CD4-positive, alpha-beta T cell treated with Interleukin-6 for 4 hours (primary cell): ENCODE data around the gene PLCD1.

ENCODE experiments used
- DNase-seq: peaks from one replicate; pipeline ENCODE4 v3.0.0-alpha.2; 2020; ENCODE audit warnings: mixed read lengths

Gene PLCD1

DNA sequence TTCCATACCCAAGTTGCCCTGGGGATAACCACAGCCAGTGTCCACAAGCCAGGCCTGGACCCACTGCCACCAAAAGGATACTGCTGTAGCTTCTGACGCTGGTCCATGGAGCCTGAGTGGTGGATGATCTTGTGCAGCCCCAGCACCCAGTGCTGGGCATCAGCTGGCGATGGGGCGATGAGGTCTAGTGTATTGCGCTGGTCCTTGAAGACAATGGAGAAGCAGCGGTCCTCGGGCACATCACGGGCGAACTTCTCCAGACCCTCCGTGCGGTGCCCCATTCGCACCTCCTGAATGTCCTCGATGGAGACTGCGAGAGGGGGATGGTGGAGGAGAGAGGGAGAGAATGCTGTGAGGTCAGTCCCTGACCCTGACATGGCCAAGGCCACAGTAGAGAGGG lies 13.0 kb downstream of the PLCD1 start:
- no peak for DNase-seq

DNA sequence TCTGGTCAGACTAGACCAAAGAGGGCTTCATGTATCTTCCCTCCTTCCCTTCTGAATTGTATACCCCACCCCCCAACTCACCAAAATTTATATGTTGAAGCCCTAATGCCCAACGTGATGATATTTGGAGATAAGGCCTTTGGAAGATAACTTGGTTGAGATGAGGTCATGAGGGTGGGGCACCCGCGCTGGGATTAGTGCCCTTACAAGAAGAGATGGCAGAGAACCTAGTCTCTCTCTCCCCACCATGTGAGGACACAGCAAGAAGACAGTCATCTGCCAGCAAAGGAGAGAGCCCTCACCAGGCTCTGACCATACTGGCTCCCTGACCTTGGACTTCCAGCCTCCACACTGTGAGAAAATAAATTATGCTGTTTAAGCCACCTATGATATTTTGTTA lies 13.5 kb downstream of the PLCD1 start:
- no peak for DNase-seq

DNA sequence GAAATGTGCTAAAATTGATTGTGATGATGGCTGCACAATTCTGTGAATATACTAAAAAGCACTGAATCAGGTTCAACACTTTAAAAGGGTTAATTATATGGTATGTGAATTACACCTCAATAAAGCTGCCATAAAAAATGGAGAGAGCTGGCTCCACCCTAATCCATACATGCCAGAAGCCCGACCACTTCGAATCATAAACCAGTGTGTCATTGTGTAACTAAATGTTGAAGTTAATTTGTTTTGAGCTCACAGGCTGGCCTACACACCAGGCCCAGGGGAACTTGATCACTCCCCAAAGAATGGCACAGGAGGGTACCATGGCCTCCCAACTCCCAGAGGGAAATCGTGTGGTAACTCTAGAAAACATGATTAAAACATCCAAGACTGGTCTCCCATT lies 14.0 kb downstream of the PLCD1 start:
- DNase-seq = no peak

DNA sequence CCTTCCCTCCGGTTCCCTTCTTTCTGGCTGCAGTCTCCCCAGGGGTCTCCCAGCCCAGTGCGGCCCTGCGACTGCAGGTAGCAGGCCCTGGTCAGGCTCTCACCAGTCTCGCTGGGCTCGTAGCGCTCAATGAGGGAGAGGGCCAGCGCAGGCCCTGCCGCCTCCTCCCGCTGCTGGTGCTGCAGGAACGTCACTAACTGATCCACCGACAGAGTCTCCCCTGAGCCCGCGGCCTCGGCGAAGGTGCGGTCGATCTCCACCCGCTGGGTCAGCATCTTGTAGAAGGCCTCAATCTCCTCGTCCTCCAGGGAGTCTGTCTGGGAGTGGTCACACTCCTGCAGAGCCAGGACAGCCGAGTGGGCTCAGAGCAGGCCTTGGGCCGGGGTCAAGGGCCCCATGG lies 18.3 kb downstream of the PLCD1 start:
- no peak for DNase-seq

DNA sequence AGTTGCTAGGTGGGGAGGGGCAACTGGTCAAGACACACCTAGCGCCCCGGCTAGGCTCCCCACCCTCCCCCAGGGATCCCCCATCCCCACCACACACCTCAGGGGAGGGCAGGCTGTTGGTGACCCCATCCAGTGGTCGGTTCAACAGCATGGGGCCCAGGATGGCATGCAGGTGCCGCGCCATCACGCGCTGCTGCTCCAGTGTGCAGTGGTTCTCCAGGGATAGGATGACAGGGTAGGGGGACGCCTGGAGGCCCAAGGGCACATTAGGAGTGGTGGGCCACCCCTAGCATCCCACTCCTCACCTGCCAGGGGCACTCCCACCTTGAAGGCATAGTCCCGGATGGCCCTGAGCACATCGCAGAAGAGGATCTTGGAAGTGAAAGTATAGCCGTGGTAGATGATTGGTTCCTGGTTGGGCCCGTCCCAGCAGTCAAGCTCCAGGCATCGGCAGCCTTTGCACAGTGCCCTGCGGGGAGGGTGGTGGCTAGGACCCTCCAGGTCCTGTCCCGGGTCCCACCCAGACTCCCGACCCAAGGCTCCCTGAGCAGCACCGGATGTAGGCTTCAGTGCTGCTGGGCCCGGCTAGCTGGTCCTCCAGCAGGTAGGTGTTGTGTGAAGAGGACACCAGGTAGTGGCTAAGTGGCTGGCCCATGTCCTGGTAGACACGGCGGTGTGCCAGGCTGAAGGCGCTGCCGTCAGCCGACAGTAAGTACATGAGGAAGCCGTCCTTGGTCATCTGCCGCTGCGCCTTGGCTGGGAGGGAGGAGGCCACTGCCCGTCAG lies 19.4 kb downstream of the PLCD1 start:
- no peak for DNase-seq

DNA sequence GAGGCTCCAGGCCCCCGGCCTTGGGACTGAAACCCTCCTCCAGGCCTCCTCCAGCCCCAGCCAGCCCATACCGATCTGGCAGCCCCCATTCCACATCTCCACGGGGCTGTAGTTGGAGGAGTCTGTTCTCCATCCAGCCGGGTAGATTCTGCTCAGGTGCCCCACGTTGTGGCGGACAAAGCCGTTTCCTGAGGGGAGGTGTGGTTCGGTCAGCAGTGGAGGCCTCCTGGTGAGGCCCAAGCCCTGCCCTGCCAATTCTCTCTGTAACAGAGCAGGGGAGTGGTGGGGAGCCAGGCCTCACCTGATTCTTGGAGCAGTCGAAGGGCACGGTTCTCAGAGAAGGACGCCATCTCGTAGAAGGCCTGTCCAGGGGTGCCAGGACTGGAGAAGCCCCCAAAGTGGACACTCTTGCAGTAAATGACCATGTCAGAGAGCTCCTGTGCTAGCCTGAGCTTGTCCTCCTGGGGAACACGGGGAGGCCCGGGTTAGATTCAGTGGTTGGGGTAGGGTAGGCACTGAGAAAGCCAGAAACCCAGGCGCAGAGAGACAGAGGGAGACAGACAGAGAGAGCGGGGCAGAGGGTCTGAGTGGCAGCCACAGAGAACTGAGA lies 20.4 kb downstream of the PLCD1 start:
- no peak for DNase-seq

DNA sequence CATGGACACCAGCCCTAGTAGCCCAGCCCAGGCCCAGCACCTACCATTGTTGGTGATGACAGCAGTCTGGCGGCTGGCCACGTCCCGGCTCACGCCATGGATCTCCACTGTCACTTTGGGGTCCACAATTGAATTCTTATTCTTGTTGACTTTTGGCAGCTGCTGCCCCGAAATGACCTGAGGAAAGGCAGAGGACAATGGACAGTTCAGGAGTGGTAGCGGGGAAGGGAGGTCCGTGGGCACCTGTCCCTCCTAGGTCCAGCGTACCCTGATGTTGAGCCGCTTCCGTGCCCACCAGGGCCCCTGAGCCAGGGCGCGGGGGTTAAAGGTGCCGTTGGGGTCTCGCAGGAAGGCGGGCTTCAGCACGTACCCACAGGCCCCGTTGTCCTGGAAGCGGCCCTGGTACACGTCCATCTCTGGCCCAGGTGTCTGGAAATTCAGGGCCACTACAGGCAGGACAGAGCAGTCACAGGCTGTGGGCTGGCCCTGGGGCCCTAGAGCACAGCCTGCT lies 21.2 kb downstream of the PLCD1 start:
- no peak for DNase-seq

DNA sequence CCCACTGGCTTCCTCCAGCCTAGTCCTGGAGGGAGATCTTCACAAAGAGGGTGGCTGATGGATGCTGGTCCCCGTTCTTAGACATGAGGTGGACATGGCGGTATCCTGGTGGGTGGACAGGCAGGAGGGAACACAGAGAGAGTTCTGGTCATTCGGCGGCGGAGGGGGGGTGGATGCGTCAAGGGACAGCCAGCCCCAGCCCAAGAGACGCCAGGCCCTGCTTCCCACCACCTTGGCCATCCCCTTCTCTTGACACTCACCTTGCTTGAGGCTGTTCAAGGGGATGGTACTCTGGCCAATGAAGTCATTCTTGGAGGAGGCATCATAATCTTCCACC lies 21.7 kb downstream of the PLCD1 start:
- DNase-seq = no peak

DNA sequence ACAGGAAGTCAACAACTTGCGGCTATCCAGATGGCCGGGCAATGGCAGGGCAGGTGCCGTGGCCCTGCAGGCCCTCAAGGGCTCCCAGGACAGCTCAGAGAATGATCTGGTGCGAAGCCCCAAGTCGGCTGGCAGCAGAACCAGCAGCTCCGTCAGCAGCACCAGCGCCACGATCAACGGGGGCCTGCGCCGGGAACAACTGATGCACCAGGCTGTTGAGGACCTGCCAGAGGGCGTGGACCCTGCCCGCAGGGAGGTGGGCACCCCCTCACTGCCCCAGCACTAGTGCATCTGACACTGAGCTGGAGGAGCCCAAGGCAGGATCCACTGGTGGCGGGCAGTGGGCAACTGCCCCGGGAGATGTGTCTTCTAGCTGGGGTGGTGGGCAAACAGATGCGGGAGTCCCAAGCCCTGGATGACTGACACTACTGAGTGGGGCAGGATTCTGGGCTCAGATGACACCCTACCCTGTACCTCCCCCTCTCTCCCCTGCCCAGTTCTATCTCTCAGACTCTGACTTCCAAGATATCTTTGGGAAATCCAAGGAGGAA lies 22.9 kb downstream of the PLCD1 start:
- peak; percentile 1 for DNase-seq

DNA sequence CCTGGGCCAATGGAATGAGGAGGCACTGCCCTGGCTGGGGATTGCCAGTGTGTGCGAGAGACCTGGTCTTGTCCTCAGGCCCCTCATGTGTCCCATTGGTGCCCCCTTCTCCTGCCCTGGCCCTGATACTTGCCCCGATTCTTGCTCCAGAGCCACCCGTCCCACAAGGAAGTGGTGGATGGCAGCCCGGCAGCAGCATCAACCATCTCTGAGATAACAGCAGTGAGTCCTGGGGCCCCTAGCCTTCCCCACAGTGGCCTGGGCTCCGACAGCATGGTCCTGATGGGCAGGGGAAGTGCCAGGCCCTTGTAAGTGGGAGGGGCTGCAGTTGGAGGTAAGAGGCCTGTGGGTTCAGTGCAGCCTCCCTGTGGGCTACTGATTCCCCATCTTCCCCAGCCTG lies 23.4 kb downstream of the PLCD1 start:
- DNase-seq = no peak

DNA sequence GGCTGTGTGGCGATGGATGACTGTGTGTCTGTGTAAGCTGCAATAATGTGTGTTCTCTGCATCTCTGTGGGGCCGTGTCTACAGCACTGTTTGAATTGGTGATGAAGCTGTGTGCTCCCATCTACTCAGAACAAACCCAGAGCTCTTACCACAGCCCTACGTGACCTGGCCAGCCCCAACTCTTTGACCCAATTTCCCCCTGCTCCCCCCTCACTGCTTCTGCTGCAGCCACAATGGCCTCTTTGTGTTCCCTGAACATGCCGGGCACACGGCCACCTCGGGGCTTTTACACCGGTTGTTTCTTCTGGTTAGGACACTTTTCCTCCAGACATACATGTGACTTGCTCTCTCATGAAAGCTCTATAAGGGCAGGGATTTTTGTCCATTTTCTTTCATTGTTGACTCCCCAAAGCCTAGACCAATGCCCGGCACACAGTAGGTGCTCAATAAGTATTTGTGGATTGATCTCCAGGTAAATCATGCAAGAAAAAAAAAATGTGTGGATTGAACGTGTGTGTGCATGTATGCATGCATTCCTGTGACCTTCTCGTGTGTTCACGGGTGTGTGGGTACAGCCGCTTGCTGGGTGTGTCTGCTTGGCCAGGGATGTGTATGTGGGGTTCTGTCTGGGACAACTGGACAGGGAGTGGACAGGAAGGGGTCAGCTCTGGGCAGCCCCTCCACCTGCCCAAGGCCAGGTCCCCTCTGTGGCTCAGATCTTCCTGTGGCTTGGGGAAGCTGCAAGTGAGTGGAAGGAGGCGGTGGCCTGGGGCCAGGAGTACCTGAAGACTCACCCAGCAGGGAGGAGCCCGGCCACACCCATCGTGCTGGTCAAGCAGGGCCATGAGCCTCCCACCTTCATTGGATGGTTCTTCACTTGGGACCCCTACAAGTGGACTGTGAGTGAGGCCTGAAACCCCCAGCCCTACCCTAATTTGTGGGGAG lies 24.1 kb downstream of the PLCD1 start:
- peak; percentile 1 for DNase-seq

DNA sequence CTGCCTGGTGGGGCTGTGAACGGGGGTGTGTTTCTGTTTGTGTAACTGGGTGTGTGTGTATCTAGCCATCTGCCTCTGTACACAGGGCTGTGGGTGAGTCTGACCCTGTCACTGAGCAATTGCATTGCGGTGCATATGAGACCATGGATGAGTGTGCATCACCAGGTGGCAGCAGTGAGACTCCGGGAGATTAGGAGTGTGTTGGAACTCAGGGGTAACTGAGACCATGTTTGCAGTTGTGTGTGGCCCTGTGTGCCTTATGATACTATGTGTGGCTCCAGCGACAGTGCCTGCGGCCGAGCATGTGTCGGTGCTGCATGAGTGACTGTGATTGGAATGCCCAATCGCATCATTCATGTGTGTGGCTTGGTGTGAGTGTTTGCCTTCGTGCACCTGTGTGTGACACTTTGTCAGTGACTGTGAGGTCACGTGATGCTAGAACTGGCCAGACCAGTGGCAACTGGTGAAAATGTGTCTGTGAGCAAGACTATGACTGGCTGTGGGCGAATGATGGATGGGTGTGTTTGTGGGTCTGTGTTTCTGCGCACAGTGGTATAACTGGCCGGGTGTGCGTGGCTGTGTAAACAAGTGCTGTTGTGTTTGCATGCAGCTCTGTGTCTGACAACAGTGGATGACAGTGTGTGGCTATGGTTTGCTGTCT lies 24.9 kb downstream of the PLCD1 start:
- DNase-seq = peak; percentile 77

DNA sequence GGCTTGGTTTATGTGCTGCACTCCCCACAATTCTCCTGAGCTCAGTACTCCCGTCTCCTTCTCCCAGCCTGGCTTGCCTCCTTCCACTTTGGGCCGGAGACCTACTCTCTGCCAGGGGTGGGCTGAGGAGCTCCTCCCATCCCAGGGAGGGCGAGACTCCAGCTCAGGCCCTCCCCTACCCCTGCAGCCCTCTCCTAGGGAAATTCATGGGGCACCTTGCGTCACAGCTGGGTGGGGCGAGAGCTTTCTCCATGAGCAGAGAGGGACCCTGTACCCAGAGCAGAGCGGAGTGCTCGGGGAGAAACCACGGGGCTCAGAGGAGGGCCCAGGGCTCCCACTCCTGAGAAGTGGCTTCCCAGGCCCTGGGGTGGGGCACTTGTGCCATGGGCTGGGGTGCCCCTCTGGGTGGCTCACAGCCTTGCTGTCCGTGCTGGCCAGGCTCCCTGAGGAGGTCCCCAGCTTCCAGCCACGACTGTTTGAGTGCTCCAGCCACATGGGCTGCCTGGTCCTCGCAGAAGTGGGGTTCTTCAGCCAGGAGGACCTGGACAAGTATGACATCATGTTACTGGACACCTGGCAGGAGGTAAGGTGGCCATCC lies 25.5 kb downstream of the PLCD1 start:
- peak; percentile 1 for DNase-seq

DNA sequence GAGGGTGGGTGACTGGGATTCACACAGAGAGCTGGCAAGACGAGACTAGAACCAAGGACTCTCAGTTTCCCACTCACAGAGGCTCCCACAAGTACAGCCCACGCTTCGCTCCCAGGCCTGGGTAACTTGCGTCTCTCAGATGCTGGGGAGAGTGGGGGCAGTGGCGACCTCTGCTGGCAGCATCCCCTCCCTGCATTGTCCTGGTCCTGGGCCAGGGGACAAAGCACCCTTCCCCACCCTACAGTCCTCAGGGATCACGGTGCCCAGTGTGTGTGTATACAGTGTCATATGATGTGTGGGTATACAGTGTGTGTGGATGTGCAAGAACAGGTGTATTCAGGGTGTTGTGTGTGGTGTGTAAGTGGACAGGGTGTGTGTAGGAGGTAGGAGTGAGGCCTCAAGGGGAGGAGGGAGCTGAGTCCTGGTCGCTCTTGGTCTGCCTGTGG lies 26.0 kb downstream of the PLCD1 start:
- DNase-seq = peak; percentile 75

DNA sequence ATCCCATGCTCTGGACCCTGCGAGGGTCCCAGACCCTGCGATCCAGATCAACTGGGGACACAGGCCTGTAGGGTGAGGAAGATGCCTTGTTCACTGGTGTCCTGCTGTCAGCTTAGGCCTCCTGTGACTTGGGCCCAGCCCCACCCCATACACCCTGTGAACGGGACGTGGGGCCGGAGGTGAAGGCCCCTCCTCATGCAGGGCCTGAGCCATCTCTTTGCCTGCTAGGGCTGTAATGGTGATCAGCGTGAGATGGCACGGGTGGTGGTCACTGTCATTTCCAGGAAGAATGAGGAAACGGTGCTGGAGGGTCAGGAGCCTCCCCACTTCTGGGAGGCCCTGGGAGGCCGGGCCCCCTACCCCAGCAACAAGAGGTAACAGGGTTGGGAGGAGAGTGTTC lies 26.5 kb downstream of the PLCD1 start:
- no peak for DNase-seq

DNA sequence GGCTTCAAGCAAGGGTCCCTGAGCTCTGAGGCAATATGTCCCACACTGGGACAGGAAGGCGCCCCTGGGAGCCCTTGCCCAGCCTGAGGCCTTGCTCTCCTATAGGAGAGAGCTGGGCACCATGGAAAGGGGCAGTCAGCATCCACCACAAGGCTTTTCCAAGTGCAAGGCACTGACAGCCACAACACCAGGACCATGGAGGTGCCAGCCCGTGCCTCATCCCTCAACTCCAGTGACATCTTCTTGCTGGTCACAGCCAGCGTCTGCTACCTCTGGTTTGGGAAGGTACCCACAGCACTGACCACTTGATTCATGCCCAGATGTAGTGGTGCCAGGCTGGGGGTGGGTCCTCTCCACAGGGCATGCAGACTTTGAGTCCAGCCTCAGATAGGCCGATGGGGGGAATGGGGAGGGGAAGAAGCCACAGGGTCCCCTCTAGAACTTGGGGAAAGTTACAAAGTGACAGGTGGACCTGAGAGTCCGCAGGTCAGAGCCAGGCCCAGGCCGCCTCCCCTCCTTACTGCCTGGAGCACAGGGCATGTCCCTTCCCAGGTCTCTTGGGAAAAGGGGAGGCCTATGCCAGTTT lies 27.1 kb downstream of the PLCD1 start:
- no peak for DNase-seq

DNA sequence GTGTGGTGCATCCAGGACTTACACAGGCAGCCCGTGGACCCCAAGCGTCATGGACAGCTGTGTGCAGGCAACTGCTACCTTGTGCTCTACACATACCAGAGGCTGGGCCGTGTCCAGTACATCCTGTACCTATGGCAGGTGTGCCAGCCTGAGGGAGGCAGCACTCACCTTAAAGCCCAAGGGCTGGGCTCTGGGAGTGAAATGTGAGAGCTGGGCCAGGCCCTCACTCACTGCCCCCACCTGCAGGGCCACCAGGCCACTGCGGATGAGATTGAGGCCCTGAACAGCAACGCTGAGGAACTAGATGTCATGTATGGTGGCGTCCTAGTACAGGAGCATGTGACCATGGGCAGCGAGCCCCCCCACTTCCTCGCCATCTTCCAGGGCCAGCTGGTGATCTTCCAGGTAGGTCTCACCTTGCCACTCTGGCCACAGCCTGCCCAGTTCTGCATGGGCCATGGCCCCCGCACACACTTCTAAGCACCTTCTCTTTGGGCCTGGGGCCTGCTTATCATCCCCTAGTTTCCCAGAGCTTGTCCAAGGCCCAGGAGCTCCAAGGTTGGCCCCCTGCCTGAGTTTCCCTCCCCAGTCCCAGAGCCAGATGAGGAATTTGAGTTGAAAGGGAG lies 27.9 kb downstream of the PLCD1 start:
- no peak for DNase-seq

DNA sequence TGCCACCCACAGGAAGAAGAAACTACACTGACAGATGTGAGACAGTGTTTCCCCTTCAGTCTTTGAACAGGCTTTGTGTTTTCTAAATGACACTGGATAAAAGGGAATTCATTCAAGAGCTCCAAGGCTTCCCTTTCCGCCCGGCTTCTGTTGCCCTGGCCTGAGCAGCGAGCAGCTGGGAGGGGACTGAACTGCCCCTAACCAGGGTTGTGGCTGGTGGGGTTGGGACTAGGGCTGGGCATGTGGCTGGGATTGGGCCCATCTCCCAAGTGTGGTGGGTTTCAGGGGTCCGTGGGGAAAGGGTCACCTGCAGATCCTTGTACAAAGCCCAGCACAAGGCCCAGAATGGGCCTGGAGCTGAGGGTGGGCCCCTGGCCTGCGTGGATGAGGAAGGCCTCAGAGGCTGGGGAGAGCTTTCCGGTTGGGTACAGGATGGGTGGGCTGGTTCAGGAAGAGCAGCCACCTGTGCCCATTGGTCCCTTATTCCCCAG lies 28.4 kb downstream of the PLCD1 start:
- DNase-seq = no peak

DNA sequence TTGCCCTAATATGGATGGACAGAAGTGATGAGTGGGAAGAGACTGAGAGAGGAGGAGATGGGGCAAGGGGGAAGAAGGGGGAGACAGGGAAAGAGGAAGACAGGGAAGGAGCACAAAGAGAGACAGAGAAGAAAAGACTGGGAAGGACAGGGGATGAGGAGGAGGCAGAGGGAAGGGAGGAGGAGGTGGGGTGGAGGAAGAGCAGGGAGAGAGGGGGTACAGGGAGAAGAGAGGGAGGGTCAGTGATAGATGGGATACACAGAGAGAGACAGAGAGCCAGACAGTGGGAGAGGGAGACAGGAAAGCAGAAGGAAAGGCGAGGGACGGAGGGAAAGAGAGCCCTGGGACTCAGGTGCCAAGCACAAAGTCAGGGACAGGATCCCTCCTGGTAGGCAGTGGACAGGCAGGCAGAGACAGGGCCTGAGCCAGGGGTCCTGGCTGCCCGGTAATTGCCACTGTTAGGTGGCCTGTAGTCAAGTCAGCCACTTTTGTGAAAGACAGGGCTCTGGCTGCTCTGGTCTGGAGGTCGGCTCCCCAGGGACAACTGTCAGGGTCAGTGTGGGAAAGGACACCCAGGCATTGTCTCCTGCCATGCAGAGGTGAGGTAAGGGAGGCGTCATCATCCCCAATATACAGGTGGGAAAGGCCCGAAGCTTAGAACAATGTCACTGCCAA lies 29.1 kb downstream of the PLCD1 start:
- DNase-seq = no peak

DNA sequence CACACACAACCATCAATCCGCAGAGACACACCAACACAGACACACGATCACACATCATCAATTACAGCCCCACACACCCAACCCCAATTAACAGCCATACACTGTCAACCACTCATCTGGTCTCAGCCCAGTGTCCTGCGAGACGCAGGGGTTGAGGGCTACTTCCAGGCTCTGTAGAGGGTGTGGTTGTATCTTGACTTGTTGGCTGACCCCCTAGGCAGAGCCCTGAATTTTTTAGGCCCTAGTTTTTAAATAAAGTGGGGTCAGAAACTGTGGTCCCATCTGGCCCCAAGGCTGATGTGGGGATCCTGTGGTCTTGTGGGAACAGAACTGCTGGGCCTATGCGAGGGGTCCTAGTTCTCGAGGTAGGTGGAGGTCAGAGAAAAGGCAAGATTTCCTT lies 29.6 kb downstream of the PLCD1 start:
- no peak for DNase-seq
